GM18951 (cell line): Measurements from ENCODE around the gene RASA2.
"Not testable (repeated sequence)": the region's sequence is repeated elsewhere in the genome, so short reads cannot be mapped to it uniquely, and the experiment has no call there.

ENCODE experiments used
- POLR2A ChIP-seq: IDR thresholded peaks from 4 replicates; pipeline ENCODE4 v1.6.1; 2011; ENCODE audit warnings: mild to moderate bottlenecking; ENCODE audit not compliant: insufficient read length, insufficient read depth; ENCODE audit errors: extremely low read depth
- in situ Hi-C: fragments of 300-500 bp; cut with MboI; formaldehyde crosslinking; loops from one replicate; pipeline ENCODE4 v1.12.0; 2022; ENCODE audit warnings: low sequenced_read_pairs, mixed read lengths, inconsistent platforms; ENCODE audit not compliant: unreplicated experiment

Gene RASA2

GRCh38 chr3:141610939-141611338 lies 124.1 kb downstream of the RASA2 start:
- in situ Hi-C loops, result no loop called here
- no peak for TF ChIP-seq POLR2A

GRCh38 chr3:141618103-141618910 lies 131.5 kb downstream of the RASA2 start:
- in situ Hi-C loops, result no loop called here
- no peak for TF ChIP-seq POLR2A

- in situ Hi-C loops, result no loop called here
- no peak for TF ChIP-seq POLR2A
Measured at GRCh38 chr3:141618938-141619337, 132.1 kb downstream of the RASA2 start.

DNA sequence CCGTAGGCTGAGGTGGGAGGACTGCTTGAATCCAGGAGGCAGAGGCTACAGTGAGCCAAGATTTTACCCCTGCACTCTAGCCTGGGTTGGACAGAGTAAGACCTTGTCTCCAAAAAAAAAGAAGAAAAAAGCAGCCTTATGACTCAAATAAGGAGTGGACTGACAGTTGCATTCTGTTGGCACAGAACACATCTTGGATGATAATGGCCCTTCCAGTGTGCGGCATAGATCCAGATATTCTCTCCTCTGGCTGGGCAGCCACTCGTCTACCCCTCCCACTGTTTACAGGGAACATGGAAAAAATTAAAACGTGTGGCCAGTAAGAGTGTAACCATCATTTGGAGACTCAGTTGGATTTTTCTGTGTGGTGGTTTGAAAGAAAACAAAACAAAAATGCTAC lies 132.6 kb downstream of the RASA2 start:
- in situ Hi-C loops, result no loop called here
- no peak for TF ChIP-seq POLR2A

- TF ChIP-seq POLR2A, result no peak
- in situ Hi-C loops, result no loop called here
Measured at GRCh38 chr3:141623691-141624090, 136.9 kb downstream of the RASA2 start.

- no peak for TF ChIP-seq POLR2A
- in situ Hi-C loops, result no loop called here
Measured at GRCh38 chr3:141625506-141625905, 138.7 kb downstream of the RASA2 start.

- in situ Hi-C loops, result not testable (repeated sequence)
Measured at GRCh38 chr3:141628334-141628733, 141.5 kb downstream of the RASA2 start.

DNA sequence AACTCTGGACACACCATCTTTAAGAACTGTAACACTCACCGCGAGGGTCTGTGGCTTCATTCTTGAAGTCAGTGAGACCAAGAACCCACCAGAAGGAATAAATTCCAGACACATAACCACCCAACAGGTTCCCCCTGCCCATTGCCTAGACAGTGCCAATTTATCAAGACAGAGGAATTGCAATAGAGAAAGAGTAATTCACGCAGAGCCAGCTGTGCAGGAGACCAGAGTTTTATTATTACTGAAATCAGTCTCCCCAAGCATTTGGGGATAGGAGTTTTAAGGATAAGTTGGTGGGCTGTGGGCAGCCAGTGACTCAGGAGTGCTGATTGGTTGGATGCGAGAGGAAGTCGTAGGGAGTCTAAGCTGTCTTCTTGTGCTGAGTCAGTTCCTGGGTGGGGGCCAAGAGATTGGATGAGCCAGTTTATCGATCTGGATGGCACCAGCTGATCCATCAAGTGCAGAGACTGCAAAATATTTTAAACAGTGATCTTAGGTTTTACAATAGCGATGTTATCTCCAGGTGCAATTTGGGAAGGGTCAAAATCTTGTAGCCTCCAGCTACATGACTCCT lies 142.1 kb downstream of the RASA2 start:
- in situ Hi-C loops, result not testable (repeated sequence)

GRCh38 chr3:141629976-141630375 lies 143.1 kb downstream of the RASA2 start:
- in situ Hi-C loops, result no loop called here
- TF ChIP-seq POLR2A, result no peak

DNA sequence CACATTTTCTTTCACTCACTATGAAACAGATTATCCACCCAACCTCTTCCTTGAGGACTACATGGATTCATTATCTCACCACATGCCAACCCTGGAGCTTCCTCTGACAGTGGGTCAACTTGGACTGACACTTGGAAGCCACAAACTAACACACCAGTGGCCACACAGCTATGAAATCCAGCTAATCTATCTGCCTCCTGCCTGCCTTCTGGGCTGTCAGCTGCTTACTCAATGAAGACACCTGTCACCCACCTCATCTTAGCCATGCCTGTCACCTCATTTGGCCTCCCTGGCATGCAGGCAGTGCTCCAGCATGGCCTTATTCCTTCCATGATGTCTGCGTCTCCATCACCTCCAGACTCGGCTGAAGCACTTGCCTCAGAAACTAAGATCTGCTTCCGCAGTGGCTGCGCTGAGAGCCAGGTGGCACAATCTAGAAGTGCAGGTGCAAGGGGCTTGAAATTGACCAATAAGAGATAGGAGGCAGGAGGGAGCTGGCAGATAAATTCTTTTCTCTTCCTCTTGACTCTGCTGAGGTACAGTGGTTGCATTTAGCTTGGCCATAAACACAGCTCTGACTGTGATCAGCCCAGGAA lies 146.1 kb downstream of the RASA2 start:
- TF ChIP-seq POLR2A, result no peak
- in situ Hi-C loops, result no loop called here

DNA sequence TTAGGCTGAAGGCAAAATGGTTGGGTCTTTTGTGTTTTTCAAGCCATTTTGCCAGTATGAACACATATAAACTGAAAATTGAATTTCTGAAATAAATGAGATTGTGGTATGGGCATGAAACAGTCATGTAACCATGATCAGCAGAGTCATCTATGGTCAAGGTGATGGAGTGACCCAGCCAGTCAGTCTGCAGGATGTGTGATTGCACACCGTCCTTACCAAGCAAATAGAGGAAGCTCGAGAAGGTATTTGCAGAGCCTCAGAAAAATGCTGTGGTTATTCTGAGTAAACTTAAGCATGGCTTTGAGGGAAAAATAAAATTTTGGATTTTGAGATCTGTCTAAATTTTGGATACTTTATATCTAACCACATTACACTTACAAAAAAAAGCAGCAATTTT lies 155.4 kb downstream of the RASA2 start:
- in situ Hi-C loops, result no loop called here

DNA sequence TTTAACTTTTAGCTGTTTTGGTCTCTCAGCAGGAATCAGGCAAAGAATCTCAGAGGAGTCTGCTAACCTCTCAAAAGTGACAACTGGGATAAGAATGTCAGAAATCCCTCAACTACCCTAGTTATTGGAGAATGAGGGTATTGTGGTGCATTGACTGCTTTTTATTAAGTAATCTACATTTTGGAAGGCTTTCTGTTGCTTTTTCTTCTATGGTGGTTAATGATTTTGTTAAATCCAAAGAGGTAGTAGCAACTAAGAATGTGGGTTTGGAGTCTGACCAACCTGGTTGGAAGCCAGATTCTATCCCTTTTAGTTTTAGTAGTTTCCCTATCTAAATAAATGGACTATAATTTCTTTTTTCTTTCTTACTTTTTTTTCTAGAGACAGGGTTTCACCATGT lies 156.6 kb downstream of the RASA2 start:
- in situ Hi-C loops, result no loop called here
- TF ChIP-seq POLR2A, result no peak

More for the DNA sequence above, 155.4 kb downstream of the RASA2 start:
- no peak for TF ChIP-seq POLR2A

GRCh38 chr3:141643796-141644195 lies 157.0 kb downstream of the RASA2 start:
- no peak for TF ChIP-seq POLR2A
- in situ Hi-C loops, result no loop called here

DNA sequence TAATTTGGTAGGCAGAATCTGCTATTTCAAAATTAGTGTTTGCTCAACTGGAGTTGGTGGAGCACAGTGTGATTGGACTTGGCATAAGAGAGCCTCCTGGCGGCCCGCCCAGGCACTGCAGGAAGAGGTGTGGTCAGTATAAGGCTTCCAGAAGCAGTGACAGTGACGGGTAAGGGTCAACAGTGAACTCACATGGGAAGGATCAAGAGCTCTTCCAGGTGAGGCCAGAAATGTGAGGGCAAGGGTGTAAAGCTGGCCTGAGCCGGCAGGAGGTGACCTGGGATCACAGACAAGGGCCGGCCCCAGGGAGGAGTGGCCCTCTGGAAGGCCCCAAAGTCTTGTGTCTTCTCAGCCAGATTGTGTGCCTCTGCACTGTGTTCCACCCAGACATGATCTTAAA lies 158.1 kb downstream of the RASA2 start:
- no peak for TF ChIP-seq POLR2A
- in situ Hi-C loops, result no loop called here
